Activated CD4-positive, CD25-positive, alpha-beta regulatory T cell treated with anti-CD3 and anti-CD28 coated beads, Interleukin-2, amount 50 U/mL, for 16 hours (primary cell): Measurements from ENCODE around the gene TRMT1.
A peak's percentile ranks its signal among the peaks of the same experiment; 100 is the strongest.
"Not testable (repeated sequence)": the region's sequence is repeated elsewhere in the genome, so short reads cannot be mapped to it uniquely, and the experiment has no call there.

Experiments
- DNase-seq: peaks from one replicate; pipeline ENCODE4 v3.0.0-alpha.2; 2020; ENCODE audit warnings: low read depth, low spot score

The TRMT1 gene

GRCh38 chr19:13116282-13117175 lies at the start of gene TRMT1:
Gene TRMT1 (minus strand): TSS chr19:13116740. CDS start chr19:13116399, 341 bp downstream.
- DNase-seq = peak; percentile 85

- DNase-seq = not testable (repeated sequence)
Measured at GRCh38 chr19:13166151-13166550, 49.6 kb upstream of the TRMT1 start.

GRCh38 chr19:13165162-13165997 lies 48.8 kb upstream of the TRMT1 start:
- DNase-seq = no peak

- no peak for DNase-seq
Measured at GRCh38 chr19:13164343-13165161, 48.0 kb upstream of the TRMT1 start.

GRCh38 chr19:13163609-13164342 lies 47.2 kb upstream of the TRMT1 start:
- DNase-seq = no peak

GRCh38 chr19:13162724-13163608 lies 46.4 kb upstream of the TRMT1 start:
- peak; percentile 65 for DNase-seq

- DNase-seq = no peak
Measured at GRCh38 chr19:13160557-13160956, 44.0 kb upstream of the TRMT1 start.

- DNase-seq = no peak
Measured at GRCh38 chr19:13159713-13160112, 43.2 kb upstream of the TRMT1 start.

GRCh38 chr19:13155472-13156359 lies 39.2 kb upstream of the TRMT1 start:
- peak; percentile 48 for DNase-seq

- peak; percentile 69 for DNase-seq
Measured at GRCh38 chr19:13154911-13155471, 38.5 kb upstream of the TRMT1 start.

GRCh38 chr19:13154241-13154778 lies 37.8 kb upstream of the TRMT1 start:
- no peak for DNase-seq

- DNase-seq = no peak
Measured at GRCh38 chr19:13153569-13154240, 37.2 kb upstream of the TRMT1 start.

GRCh38 chr19:13152974-13153568 lies 36.5 kb upstream of the TRMT1 start:
- DNase-seq = peak; percentile 92

GRCh38 chr19:13152356-13152973 lies 35.9 kb upstream of the TRMT1 start:
- no peak for DNase-seq

- DNase-seq = peak; percentile 92
Measured at GRCh38 chr19:13151605-13152355, 35.2 kb upstream of the TRMT1 start.
